Activated CD8-positive, alpha-beta memory T cell treated with anti-CD3 and anti-CD28 coated beads, Interleukin-2, amount 50 U/mL, for 1 hour (primary cell): ENCODE measurements around the gene MORC2.

Source experiments
- DNase-seq: peaks from one replicate; pipeline ENCODE4 v3.0.0-alpha.2; 2020; ENCODE audit errors: extremely low read depth

Gene MORC2

GRCh38 chr22:30921108-30921507 lies 47.5 kb downstream of the MORC2 start:
- no peak for DNase-seq

DNA sequence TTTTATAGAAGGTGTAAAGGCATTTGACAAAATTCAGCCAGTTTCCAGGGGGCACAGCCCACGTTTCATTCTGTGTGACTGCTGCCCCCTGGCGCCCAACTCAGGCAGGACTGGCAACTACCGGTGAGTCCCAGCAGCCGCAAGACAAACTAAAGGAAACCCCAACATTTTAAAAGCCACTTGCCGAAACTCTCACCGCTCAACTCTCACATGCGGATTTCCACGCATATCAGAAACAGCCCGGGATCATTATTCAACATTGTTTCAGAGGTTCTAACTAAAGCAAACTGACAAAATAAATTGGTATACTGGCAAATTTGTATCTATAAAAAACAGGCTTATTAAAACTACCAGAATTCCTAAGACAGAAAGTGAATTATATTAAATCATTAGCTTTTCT lies 48.2 kb downstream of the MORC2 start:
- peak; percentile 59 for DNase-seq

- no peak for DNase-seq
Observed at GRCh38 chr22:30919973-30920372, 48.6 kb downstream of the MORC2 start.

DNA sequence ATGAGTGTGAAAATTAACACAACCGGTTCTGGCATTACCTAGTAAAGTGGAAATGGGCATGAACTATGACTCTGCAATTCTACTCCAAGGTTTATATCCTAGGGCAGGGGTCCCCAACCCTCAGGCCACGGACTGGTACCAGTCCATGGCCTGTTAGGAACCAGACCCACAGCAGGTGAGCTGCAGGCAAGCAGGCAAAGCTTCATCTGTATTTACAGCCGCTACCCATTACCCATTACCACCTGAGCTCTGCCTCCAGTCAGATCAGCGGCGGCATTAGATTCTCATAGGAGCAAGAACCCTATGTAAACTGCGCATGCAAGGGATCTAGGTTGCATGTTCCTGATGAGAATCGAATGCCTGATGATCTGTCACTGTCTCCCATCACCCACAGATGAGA lies 49.8 kb downstream of the MORC2 start:
- DNase-seq = no peak

DNA sequence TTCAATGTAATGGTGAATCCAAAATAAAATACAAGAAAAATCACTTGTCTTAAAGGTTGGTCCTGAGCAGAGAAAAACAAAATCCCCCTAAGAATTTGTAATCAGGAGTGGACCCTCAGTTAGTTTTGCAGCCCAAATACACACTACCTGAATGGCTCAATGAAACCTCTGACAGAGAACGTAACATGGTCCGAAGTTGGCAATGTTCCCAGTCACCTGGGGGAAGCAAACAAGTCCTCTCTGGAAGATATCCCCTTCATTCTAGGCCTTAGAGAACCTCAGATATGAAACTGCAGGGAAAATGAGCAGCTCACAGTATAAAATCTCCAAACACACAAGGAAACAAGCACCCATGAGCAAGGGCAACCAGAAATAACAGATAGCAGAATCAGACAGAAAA lies 58.2 kb downstream of the MORC2 start:
- DNase-seq = no peak

- DNase-seq = no peak
Observed at GRCh38 chr22:30909306-30909705, 59.3 kb downstream of the MORC2 start.

DNA sequence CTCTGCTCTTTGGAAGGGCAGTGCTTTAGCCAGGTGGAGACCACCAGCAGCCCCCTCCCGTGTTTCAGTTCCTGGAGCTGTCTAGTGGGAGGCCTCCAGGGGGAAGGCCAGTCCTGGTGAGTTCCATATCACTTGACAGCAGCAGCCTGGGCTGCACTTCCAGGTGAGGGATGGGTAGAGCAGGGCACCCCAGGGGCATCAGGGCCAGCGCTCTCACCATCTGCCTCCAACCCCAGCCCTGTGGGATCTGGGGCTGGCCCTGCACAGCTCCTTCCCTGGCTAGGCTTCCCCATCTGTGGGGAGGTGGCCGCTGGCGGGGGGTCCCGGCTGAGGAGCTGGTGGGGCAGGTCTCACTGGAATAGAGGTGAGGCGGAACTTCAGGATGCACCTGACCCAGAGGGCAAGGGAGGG lies 60.5 kb downstream of the MORC2 start:
- no peak for DNase-seq

DNA sequence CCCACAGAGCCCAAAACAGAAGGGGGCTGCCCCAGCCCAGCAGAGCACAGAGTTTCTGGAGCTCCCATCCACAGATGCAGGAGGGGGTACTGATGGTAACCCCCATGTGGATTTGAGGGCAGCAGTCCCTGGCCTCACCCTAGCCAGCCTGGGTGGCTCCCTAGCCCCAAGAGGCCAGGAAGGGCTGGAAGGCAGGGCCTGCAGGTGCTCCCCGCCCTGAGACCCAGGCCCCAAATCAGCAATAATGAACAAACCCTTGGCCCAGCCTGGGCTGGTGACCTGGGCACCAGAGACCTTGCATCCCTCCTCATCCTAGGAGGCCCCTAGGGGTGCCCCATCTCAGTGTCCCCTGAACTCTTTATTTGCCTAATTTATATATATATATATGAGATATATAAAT lies 61.6 kb downstream of the MORC2 start:
- DNase-seq = no peak

DNA sequence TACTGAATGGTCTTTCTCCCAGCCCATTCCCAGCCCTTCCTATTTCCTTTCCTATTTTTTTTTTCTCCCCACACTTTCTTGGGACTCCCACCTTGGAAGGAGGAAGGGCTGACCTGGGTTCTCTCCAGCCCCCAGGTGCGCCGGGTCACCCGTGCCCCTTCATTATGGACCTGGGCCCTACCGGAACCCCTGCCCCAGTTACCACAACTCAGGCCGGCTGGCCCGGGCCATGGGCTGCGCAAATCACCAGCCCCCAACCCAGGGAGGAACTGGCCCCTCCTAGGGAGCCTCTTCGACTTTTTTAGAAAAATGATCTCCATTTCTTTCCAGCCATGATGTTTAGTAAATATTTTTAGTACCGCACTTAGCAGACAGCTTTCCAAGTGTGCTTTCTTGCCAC lies 62.2 kb downstream of the MORC2 start:
- DNase-seq = no peak

DNA sequence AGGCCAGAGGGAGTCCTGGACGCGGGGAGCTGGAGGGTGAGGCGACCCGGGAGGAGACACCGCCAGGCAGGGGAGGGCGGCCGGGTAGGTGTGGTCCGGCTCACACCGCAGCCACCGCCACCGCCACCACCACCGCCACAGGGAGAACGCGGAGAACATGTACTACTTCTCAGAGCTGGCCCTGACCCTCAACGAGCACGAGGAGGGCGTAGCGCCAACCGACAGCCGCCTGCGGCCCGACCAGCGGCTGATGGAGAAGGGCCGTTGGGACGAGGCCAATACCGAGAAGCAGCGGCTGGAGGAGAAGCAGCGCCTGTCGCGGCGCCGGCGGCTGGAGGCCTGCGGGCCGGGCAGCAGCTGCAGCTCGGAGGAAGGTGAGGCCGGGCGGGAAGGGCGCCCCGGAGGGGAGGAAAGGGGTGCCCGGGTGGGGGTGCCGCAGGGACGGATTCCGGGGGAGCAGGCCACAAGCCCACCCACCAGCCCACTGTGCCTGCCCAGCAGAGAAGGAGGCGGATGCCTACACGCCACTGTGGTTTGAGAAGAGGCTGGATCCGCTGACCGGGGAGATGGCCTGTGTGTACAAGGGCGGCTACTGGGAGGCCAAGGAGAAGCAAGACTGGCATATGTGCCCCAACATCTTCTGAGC lies 62.8 kb downstream of the MORC2 start:
- DNase-seq = no peak

DNA sequence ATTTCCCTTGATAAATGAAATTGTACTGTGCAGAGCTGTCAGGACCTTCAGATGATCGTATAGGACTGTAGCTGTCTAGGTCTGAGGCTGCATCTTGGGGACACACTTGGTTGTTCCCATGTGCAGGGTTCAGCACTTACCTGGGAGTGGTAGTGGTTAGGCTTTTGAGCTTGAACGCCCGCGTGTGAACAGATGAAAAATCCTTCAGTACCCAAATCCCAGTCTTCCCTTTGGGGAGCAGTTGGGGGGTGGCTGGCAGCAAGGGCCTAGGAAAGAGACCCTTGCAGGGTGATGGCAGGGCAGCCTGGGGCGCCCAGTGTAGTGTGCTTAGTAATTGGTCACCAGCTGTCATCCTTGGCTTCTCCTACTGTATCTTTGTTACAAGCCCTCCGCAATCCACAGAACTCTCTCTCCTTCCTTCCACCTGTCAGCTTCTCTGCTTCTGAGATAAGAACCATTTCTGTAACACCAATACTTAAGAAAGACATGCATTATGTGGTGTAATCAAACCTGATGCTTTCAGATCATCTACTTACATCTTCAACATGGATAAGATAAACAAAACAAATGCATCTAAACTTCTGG lies 64.6 kb downstream of the MORC2 start:
- no peak for DNase-seq

GRCh38 chr22:30902496-30903357 lies 65.8 kb downstream of the MORC2 start:
- no peak for DNase-seq

- DNase-seq = no peak
Observed at GRCh38 chr22:30894371-30894740, 74.2 kb downstream of the MORC2 start.

DNA sequence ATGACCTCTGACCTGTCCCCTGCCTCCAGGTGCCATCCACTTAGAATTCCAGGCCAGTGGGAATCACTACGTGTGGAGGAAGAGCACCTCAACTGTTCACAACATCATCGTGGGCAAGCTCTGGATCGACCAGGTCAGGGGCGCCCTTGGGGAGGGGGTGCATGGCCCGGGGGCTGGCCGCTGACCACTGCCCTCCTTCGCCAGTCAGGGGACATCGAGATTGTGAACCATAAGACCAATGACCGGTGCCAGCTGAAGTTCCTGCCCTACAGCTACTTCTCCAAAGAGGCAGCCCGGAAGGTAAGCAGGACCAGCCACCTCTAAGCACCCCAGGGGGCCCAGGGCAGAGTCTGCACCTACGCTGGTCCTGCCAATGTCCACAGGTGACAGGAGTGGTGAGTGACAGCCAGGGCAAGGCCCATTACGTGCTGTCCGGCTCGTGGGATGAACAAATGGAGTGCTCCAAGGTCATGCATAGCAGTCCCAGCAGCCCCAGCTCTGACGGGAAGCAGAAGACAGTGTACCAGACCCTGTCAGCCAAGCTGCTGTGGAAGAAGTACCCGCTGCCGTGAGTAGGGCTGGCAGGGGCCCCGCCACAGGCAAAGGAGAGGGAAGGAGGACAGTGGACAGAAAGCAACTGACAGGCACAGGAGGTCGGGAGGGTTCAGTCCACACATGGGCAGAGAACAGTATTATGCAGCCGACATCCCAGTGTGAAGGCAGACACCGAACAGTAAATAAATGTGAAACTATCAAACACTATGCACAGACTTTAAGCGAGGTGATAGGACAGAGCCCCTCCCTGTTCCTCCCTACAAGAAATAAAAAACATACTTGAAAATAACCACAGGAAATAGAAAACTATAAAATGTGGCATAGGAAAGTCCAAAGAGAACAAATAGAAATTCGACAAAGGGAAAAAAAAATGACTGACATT lies 74.9 kb downstream of the MORC2 start:
- no peak for DNase-seq

- no peak for DNase-seq
Observed at GRCh38 chr22:30892731-30893221, 75.8 kb downstream of the MORC2 start.

DNA sequence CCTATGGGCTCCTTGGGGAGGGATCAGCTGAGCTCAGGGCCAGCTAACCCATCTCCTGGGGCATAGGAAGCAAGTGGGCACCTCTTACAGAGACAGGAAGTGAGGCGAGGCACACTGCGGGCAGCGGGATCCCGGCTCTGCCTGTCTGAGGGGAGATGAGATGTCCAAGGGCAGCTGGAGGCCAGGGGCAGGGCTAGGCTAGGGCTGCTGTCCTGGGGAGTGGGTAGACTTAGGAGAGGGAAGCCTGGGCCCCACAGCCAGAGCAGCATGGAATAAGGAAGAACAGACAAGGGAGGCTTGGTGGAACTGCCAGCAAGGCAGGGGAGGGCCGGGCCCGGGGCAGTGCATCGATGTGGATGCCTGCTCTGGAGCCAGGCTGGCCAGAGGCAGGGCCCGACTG lies 76.3 kb downstream of the MORC2 start:
- DNase-seq = no peak

- DNase-seq = no peak
Observed at GRCh38 chr22:30891781-30892180, 76.8 kb downstream of the MORC2 start.

GRCh38 chr22:30891443-30891755 lies 77.2 kb downstream of the MORC2 start:
- no peak for DNase-seq

- no peak for DNase-seq
Observed at GRCh38 chr22:30890686-30891442, 77.7 kb downstream of the MORC2 start.

DNA sequence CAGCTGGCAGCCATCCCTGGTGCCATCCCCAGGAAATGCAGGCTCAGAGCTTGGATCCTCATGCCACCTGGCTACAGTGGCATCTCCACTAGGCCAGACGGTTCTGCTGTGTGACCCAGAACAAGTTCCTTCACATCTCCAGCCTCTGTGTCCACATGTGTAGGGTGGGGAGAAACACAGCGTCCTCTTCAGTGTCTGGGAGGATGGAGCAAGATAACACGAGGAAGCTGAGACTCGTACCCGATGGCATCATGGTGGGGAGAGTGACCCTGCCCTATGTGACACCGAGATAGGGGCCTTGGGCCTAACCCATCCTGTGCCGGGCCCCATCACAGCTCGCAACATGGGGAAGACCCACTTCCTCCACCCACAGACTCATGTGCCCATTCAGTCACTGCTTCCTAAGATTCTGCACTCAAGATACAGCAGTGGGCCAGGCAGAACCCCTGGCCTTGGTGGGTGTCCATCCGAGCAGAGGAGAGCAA lies 78.5 kb downstream of the MORC2 start:
- DNase-seq = no peak
